PC-9 (cell line): ENCODE results near the gene CDNF.

Experiments used
- EZH2 ChIP-seq: fragments of 200-600 bp; sonication (generic); IDR thresholded peaks from 2 replicates; pipeline ENCODE4 v1.8.0; 2017; ENCODE audit warnings: antibody characterized with exemption, low read depth
- TF ChIP-seq, protein P1 (sequence below): fragments of 200-600 bp; sonication (generic); conservative IDR thresholded peaks from 2 replicates; pipeline ENCODE4 v1.6.1; 2017; ENCODE audit warnings: mixed run types, antibody characterized with exemption, mild to moderate bottlenecking, moderate library complexity

DNA sequence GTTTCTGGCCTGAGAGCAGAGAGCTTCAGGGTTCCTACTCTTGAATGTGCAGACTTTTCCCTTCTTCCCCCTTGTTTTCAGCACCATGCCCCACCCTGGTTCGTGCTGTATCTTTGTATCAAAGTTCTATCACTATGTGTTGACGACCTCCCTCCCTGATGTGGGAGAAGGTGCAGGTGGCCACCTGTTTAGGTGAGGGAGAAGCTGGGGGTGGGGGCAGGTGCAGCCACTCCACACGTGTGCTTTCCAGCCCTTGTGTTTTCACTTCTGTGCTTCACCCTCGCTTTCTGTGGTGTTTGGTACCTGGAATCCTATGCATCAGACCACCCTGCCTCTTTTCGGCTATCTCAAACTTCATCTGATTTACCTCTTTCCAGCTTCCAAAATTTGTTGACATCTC, 21.2 kb upstream of the CDNF start:
- TF ChIP-seq, protein P1, sequence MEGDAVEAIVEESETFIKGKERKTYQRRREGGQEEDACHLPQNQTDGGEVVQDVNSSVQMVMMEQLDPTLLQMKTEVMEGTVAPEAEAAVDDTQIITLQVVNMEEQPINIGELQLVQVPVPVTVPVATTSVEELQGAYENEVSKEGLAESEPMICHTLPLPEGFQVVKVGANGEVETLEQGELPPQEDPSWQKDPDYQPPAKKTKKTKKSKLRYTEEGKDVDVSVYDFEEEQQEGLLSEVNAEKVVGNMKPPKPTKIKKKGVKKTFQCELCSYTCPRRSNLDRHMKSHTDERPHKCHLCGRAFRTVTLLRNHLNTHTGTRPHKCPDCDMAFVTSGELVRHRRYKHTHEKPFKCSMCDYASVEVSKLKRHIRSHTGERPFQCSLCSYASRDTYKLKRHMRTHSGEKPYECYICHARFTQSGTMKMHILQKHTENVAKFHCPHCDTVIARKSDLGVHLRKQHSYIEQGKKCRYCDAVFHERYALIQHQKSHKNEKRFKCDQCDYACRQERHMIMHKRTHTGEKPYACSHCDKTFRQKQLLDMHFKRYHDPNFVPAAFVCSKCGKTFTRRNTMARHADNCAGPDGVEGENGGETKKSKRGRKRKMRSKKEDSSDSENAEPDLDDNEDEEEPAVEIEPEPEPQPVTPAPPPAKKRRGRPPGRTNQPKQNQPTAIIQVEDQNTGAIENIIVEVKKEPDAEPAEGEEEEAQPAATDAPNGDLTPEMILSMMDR = no peak
- no peak for TF ChIP-seq EZH2
